SU-DHL-6 (cell line): ENCODE measurements around the gene EVC.

Experiments
- H2AFZ ChIP-seq: fragments of 200-600 bp; sonication (generic); 2 replicates; pipeline ENCODE4 v1.6.1; 2014; ENCODE audit warnings: low read depth, mild to moderate bottlenecking, moderate library complexity, mixed read lengths, antibody characterized with exemption, low read length; ENCODE audit not compliant: severe bottlenecking
- H3F3A ChIP-seq: fragments of 200-600 bp; shearing (Covaris generic); 2 replicates; pipeline ENCODE4 v1.6.0; 2016; ENCODE audit warnings: antibody characterized with exemption, mild to moderate bottlenecking; ENCODE audit not compliant: insufficient read depth
- H3K27ac ChIP-seq: fragments of 200-600 bp; sonication (generic); 2 replicates; pipeline ENCODE4 v1.5.1; 2016; ENCODE audit warnings: low read depth, mild to moderate bottlenecking, low read length, moderate library complexity, mixed read lengths
- H3K27me3 ChIP-seq: fragments of 200-600 bp; sonication (generic), shearing (Covaris generic); 2 replicates; pipeline ENCODE4 v1.6.0; 2014; ENCODE audit warnings: mild to moderate bottlenecking, low read length
- H3K36me3 ChIP-seq: fragments of 200-600 bp; sonication (generic); 2 replicates; pipeline ENCODE4 v1.6.1; 2014; ENCODE audit warnings: mild to moderate bottlenecking, low read length, mixed read lengths
- H3K4me2 ChIP-seq: fragments of 300-600, 200-600 bp; shearing (Covaris generic), sonication (generic); 2 replicates; pipeline ENCODE4 v1.6.0; 2014; ENCODE audit warnings: low read length, low read depth, mild to moderate bottlenecking; ENCODE audit not compliant: poor library complexity, severe bottlenecking
- H3K4me3 ChIP-seq: fragments of 200-600 bp; sonication (generic); 2 replicates; pipeline ENCODE4 v1.5.1; 2014; ENCODE audit warnings: antibody characterized with exemption, low read length, mild to moderate bottlenecking, mixed read lengths; ENCODE audit not compliant: insufficient read depth, poor library complexity, severe bottlenecking
- H3K79me2 ChIP-seq: fragments of 200-600 bp; sonication (generic); 2 replicates; pipeline ENCODE4 v1.6.1; 2014; ENCODE audit warnings: mild to moderate bottlenecking, low read length, moderate library complexity; ENCODE audit not compliant: insufficient read depth
- H3K9ac ChIP-seq: fragments of 200-600 bp; sonication (generic); 2 replicates; pipeline ENCODE4 v1.7.0; 2014; ENCODE audit warnings: mild to moderate bottlenecking, low read length
- H3K9me2 ChIP-seq: fragments of 200-600 bp; sonication (generic); replicated peaks from 2 replicates; pipeline ENCODE4 v1.6.1; 2014; ENCODE audit warnings: low read length; ENCODE audit not compliant: insufficient read depth
- H3K9me3 ChIP-seq: fragments of 200-600 bp; sonication (generic); 2 replicates; pipeline ENCODE4 v1.6.1; 2014; ENCODE audit warnings: low read length, mixed read lengths; ENCODE audit not compliant: insufficient read depth
- H4K20me1 ChIP-seq: fragments of 200-600 bp; sonication (generic); 2 replicates; pipeline ENCODE4 v1.6.1; 2014; ENCODE audit warnings: low read depth, mild to moderate bottlenecking, antibody characterized with exemption, low read length, moderate library complexity, mixed read lengths
- CTCF ChIP-seq: fragments of 200-600 bp; sonication (generic); IDR thresholded peaks from one replicate; pipeline ENCODE4 v1.5.1; 2017; ENCODE audit warnings: antibody characterized with exemption, mild to moderate bottlenecking, low read length, moderate library complexity; ENCODE audit not compliant: insufficient read depth, poor library complexity, severe bottlenecking
- EZH2phosphoT487 ChIP-seq: fragments of 200-600 bp; sonication (generic), shearing (Covaris generic); conservative IDR thresholded peaks from 2 replicates; pipeline ENCODE4 v1.6.1; 2018; ENCODE audit warnings: mild to moderate bottlenecking, antibody characterized with exemption, low read length, moderate library complexity, mixed read lengths

The EVC gene

GRCh38 chr4:5781691-5782090, 70.7 kb downstream of the EVC start:
- H3K27ac ChIP-seq, result no peak overlapping the region
- no peaks in the 10 kb centered on the region for H3K79me2 ChIP-seq
- no peaks in the 10 kb centered on the region for H3K27me3 ChIP-seq
- H3K9ac ChIP-seq, result no peak overlapping the region
- TF ChIP-seq EZH2phosphoT487, result no peak
- TF ChIP-seq CTCF, result no peak
- H2AFZ ChIP-seq, result no peak overlapping the region
- no peaks in the 10 kb centered on the region for H3K36me3 ChIP-seq
- no peaks in the 10 kb centered on the region for H3K9me2 ChIP-seq
- no peak overlapping the region for H3K4me3 ChIP-seq
- H3K9me3 ChIP-seq, result 0 out of 2 replicates have a peak, but pooled peaks cover 1% of the 10 kb centered on the region
- H3F3A ChIP-seq, result no peaks in the 10 kb centered on the region
- no peaks in the 10 kb centered on the region for H4K20me1 ChIP-seq
- H3K4me2 ChIP-seq, result no peak overlapping the region

- TF ChIP-seq EZH2phosphoT487 (no peak), CTCF (no peak)
- no peaks in the 10 kb centered on the region for H3F3A ChIP-seq
- no peak overlapping the region for H3K4me2 ChIP-seq
- H3K9ac ChIP-seq, result no peak overlapping the region
- H3K36me3 ChIP-seq, result no peaks in the 10 kb centered on the region
- no peaks in the 10 kb centered on the region for H3K9me3 ChIP-seq
- H3K27ac ChIP-seq, result no peak overlapping the region
- no peaks in the 10 kb centered on the region for H3K79me2 ChIP-seq
- no peak overlapping the region for H2AFZ ChIP-seq
- no peaks in the 10 kb centered on the region for H4K20me1 ChIP-seq
- no peak overlapping the region for H3K4me3 ChIP-seq
- no peaks in the 10 kb centered on the region for H3K9me2 ChIP-seq
- H3K27me3 ChIP-seq, result no peaks in the 10 kb centered on the region
Observed at GRCh38 chr4:5782829-5783476, 72.0 kb downstream of the EVC start.

GRCh38 chr4:5783486-5783885, 72.5 kb downstream of the EVC start:
- no peaks in the 10 kb centered on the region for H3K9me3 ChIP-seq
- H3K27ac ChIP-seq, result no peak overlapping the region
- TF ChIP-seq EZH2phosphoT487 (no peak), CTCF (no peak)

More at GRCh38 chr4:5783486-5783885, 72.5 kb downstream of the EVC start:
- Histone ChIP-seq H3K27me3 (no peaks in the 10 kb centered on the region), H3K36me3 (no peaks in the 10 kb centered on the region), H3K79me2 (no peaks in the 10 kb centered on the region), H2AFZ (no peak overlapping the region), H3F3A (no peaks in the 10 kb centered on the region), H3K9me2 (no peaks in the 10 kb centered on the region), H3K9ac (no peak overlapping the region), H4K20me1 (no peaks in the 10 kb centered on the region), H3K4me2 (no peak overlapping the region), H3K4me3 (no peak overlapping the region)
